NCI-H82 treated with DMSO at 0.1 percent for 48 hours (cell line): ENCODE measurements around the gene CD274.
"Not testable (repeated sequence)": the region's sequence is repeated elsewhere in the genome, so short reads cannot be mapped to it uniquely, and the experiment has no call there.

Experiments used
- DNase-seq: peaks from one replicate; lab custom pipeline; 2025; ENCODE audit not compliant: unreplicated experiment; lab: John Stamatoyannopoulos, UW

CD274 gene

GRCh38 chr9:5460157-5460556 is 9.8 kb downstream of the CD274 start:
- DNase-seq, result no peak

DNA sequence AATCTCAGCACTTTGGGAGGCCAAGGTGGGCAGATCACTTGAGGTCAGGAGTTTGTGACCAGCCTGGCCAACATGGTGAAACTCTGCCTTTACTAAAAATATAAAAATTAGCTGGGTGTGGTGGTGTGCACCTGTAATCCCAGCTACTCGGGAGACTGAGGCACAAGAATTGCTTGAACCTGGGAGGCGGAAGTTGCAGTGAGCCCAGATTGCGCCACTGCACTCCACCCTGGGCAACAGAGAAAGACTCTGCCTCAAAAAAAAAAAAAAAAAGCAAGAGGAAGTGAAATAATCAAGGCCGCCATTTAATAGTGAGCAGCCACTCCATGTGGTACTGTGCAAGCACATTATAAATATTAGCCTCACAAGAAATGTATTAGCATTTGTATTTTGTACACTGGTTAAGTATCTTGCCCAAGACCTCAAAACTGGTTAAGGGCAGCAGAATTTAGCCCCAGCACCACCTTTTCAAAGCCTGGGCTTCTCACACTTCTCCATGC is 14.5 kb downstream of the CD274 start:
- DNase-seq, result not testable (repeated sequence)

DNA sequence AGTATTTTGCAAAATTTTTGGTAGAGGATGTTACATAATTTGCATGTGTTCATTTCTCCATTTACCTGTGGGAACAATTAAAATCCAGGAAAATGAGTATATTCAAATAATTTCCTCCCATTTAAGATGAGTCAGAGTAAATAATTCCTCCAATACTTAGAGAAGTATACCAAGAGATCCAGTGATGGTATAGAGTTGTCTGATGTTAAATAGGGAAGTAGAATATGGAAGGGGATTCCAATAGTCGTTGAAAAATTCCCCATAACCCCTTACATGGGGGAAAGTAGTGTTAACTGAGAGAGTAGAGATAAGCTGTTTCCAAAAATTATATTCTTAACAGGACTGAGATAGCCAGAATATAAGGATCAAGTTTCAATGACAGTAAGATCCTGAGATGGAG is 15.7 kb downstream of the CD274 start:
- no peak for DNase-seq

GRCh38 chr9:5466766-5467165 is 16.4 kb downstream of the CD274 start:
- DNase-seq, result no peak

DNA sequence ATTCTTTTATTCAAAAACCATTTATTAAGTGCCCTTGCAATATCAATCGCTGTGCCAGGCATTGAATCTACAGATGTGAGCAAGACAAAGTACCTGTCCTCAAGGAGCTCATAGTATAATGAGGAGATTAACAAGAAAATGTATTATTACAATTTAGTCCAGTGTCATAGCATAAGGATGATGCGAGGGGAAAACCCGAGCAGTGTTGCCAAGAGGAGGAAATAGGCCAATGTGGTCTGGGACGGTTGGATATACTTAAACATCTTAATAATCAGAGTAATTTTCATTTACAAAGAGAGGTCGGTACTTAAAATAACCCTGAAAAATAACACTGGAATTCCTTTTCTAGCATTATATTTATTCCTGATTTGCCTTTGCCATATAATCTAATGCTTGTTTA is 18.5 kb downstream of the CD274 start:
- no peak for DNase-seq

- DNase-seq, result no peak
Measured at GRCh38 chr9:5470122-5470521, 19.8 kb downstream of the CD274 start.

- no peak for DNase-seq
Measured at GRCh38 chr9:5470816-5471215, 20.5 kb downstream of the CD274 start.

- not testable (repeated sequence) for DNase-seq
Measured at GRCh38 chr9:5475611-5476010, 25.3 kb downstream of the CD274 start.

DNA sequence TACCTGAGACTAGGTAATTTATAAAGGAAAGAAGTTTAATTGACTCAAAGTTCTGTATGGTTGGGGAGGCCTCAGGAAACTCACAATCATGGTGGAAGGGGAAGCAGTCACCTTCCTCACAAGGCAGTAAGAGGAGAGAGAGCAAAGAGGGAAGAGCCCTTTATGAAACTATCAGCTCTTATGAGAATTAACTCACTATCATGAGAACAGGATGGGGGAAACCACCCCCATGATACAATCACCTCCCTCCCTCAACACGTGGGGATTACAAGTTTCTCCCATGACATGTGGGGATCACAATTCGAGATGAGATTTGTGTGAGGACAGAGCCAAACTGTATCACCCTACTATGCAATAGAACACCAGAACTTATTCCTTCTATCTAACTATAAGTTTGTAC is 27.9 kb downstream of the CD274 start:
- no peak for DNase-seq

- DNase-seq, result no peak
Measured at GRCh38 chr9:5479994-5480694, 29.8 kb downstream of the CD274 start.

DNA sequence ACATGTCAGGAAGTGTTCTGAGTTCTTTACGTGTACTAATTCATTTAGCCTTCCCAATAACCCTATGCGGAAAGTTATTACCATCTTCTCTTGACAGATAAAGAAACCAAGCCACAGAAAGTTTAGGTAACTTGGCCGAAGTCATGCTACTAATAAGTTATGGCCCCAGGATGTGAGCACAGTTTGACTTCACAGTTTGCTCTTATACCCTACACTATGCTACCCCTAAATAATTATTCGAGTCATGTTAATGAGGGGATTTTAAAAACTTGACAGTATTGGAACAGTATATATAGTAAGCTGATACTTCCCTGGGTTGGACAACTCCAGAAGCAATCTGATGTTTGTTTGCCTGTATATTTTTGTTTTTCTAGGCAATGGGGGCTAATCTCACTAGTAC is 30.6 kb downstream of the CD274 start:
- DNase-seq, result no peak

- no peak for DNase-seq
Measured at GRCh38 chr9:5481322-5482040, 31.1 kb downstream of the CD274 start.

DNA sequence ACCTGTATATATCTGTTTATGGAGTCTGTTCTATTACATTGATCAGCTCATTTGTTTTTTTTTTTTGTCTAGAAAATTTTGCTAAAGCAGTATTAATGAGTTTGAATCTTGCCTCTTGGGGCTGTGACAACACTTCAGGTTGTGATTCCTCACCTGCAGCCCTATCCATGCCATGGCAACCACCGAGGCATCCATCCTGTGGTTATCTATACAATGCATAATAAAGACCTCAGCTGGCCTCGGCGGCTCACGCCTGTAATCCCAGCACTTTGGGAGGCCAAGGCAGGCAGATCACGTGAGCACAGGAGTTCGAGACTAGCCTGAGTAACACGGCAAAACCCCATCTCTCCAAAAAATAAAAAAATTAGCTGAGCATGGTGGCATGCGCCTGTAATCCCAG is 31.9 kb downstream of the CD274 start:
- DNase-seq, result no peak

DNA sequence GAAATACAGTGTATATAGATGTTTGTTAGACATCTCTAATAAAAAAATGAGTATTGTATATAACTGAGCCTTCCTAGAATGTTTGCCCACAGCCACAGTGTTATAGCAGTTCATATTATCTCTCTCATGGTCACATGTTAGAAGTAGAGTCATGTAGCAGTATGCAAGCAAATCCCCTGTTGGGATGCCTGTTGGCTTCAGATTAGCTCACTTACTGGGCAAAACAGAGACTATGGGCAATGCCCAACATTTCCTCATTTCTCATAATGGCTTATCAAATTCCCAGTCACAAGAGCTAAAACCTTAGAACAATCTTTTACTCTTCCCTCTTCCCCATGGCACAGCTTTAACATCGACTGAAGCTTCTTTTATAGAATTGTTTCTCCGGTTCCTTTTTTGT is 33.0 kb downstream of the CD274 start:
- no peak for DNase-seq

- DNase-seq, result no peak
Measured at GRCh38 chr9:5485378-5486085, 35.2 kb downstream of the CD274 start.

- DNase-seq, result no peak
Measured at GRCh38 chr9:5486988-5487387, 36.6 kb downstream of the CD274 start.

- no peak for DNase-seq
Measured at GRCh38 chr9:5488221-5489008, 38.1 kb downstream of the CD274 start.

DNA sequence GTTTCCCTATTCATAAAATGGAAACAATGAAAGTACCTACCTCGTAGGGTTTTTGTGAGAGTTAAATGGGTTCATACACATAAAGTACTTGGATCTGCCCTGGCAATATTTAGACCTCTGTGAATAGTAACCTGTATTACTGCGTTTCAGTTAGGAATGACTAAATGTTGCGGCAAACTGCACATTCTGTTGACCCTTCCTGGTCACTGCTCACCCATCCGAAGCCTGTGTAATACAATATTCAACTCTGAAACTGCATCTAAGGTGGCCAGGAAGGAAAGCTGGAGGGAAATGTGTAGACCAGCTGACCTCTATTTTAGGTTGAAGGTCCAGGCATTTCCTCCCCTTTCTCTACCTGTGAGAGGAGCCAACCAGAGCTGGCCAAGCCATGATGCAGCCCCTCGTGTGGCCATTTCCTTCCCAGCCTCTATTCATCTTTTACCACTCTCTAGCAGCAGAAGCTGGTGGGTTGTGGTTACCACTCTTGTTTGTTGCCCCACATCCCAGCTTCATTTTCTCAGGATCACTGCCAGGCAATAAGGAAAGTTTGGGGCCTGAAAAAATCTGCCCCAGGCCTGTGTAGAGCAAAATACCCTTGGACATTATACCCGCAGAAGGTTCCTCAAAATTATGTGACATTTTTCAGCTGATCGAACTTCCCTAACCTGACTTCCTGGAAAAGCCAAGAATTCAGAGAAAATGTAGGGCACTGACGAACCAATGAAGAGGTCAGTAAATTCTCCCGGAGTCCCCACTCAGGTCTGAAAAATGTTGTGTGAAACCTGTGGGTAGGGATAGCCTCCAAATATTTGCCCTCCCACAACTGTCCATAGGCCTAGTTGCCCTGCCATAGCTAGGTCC is 39.5 kb downstream of the CD274 start:
- DNase-seq, result no peak

DNA sequence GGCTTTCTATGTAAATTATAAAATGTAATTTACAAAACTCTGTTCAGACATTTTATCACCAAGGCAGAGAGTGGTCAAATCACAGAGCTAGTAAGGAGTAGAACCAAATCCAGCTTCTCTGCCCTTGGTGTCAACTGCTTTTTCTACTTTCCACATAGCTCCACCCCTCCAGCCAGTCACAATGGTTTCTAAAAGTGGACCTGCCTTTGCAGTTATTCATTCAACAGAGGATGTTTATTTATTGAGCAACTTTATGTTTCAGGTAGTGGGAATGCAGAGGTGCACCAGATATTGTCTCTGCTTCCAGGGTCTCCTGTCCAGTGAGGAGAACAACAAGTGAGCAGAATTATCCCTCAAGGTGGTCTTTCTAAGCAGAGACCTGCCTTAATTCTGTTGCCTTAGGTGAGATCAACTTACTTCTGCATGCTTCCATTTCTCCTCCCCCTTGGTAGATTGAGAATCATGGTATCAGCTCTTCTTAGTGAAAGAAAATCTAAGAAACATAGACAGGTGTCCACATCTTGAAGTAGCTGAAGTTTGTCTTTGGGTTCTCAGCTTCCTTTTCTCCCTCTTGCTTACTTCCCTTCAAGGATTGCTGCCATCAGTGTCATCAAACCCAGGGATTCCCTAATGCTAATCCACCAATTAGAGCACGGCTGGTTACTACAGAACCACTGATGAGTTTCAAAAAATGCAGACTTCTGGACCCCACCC is 42.8 kb downstream of the CD274 start:
- no peak for DNase-seq
